GM19043 (cell line): ENCODE data around the gene LRP8.

Experiments used
- ATAC-seq: cut with Tn5 transposase; IDR thresholded peaks from one replicate; pipeline ENCODE4 v1.9.1; 2021; ENCODE audit warnings: low read depth; ENCODE audit not compliant: unreplicated experiment

Gene LRP8

GRCh38 chr1:53341521-53341895, 13.6 kb upstream of the LRP8 start:
- no peak for ATAC-seq

GRCh38 chr1:53340660-53341520, 13.0 kb upstream of the LRP8 start:
- no peak for ATAC-seq

GRCh38 chr1:53339736-53340635, 12.1 kb upstream of the LRP8 start:
- ATAC-seq, result no peak

GRCh38 chr1:53338423-53338822, 10.6 kb upstream of the LRP8 start:
- no peak for ATAC-seq

- ATAC-seq, result no peak
Observed at GRCh38 chr1:53337499-53337898, 9.6 kb upstream of the LRP8 start.

- no peak for ATAC-seq
Observed at GRCh38 chr1:53336146-53336545, 8.3 kb upstream of the LRP8 start.

- ATAC-seq, result no peak
Observed at GRCh38 chr1:53335661-53336060, 7.8 kb upstream of the LRP8 start.

- ATAC-seq, result no peak
Observed at GRCh38 chr1:53334781-53335180, 6.9 kb upstream of the LRP8 start.

- no peak for ATAC-seq
Observed at GRCh38 chr1:53334312-53334711, 6.4 kb upstream of the LRP8 start.

GRCh38 chr1:53332833-53333232, 5.0 kb upstream of the LRP8 start:
- no peak for ATAC-seq

GRCh38 chr1:53332186-53332564, 4.3 kb upstream of the LRP8 start:
- ATAC-seq, result no peak

GRCh38 chr1:53331446-53332185, 3.7 kb upstream of the LRP8 start:
- no peak for ATAC-seq

- no peak for ATAC-seq
Observed at GRCh38 chr1:53330819-53331218, 2.9 kb upstream of the LRP8 start.

GRCh38 chr1:53328541-53329499, 950 bp upstream of the LRP8 start:
- ATAC-seq, result no peak

GRCh38 chr1:53327182-53327913, 522 bp downstream of the LRP8 start:
- ATAC-seq, result no peak

GRCh38 chr1:53326598-53327181, 1.2 kb downstream of the LRP8 start:
- peak; percentile 15 for ATAC-seq

- peak; percentile 90 for ATAC-seq
Observed at GRCh38 chr1:53326088-53326597, 1.7 kb downstream of the LRP8 start.

GRCh38 chr1:53325326-53326087, 2.4 kb downstream of the LRP8 start:
- ATAC-seq, result no peak
